Right cardiac atrium (tissue), 5 donors: ENCODE measurements around the gene KCNH5. TPM values are rescaled to one million over a fixed set of nuclear protein-coding genes. Genes with fewer than 3 reads are reported as not detected.
"Not testable (repeated sequence)": the region's sequence is repeated elsewhere in the genome, so short reads cannot be mapped to it uniquely, and the experiment has no call there.

Source experiments
- ATAC-seq, 2 donors: fragments of 200-7000 bp; cut with Tn5 transposase; one replicate each; pipeline versions ENCODE4 v1.8.0 to v1.9.1; 2020; ENCODE audit warnings: moderate library complexity in 2 of 2, mild to moderate bottlenecking in 1 of 2
- DNase-seq, 3 donors: peaks; one replicate each; pipeline ENCODE4 v3.0.0-alpha.2; 2020
- H3K27ac ChIP-seq: one replicate; pipeline ENCODE4 v1.5.1; 2013; ENCODE audit warnings: mild to moderate bottlenecking, low read length, control low read depth, moderate library complexity
- H3K27me3 ChIP-seq: one replicate; pipeline ENCODE4 v1.6.1; 2013; ENCODE audit not compliant: control insufficient read depth, insufficient read depth
- H3K4me1 ChIP-seq: one replicate; pipeline ENCODE4 v1.6.1; 2013; ENCODE audit warnings: low read length; ENCODE audit not compliant: control insufficient read depth, insufficient read depth
- H3K4me3 ChIP-seq: one replicate; pipeline ENCODE4 v1.5.1; 2013; ENCODE audit warnings: low read length, control low read depth
- H3K9me3 ChIP-seq: one replicate; pipeline ENCODE4 v1.6.1; 2013; ENCODE audit warnings: low read length; ENCODE audit not compliant: control insufficient read depth
- WGBS: extraction: QIAGEN DNeasy Blood & Tissue Kit; methylation state at CpG from one replicate; pipeline ENCODE4 v1.1.7; 2013; 5-methylcytosine and 5-hydroxymethylcytosine counted together
- intact Hi-C, 4 donors: fragments of 100-400 bp; cut with DNase I; formaldehyde crosslinking; loops; one replicate each; pipeline versions ENCODE4 v1.11.0 to v1.14.0; 2022 to 2023
- polyA plus RNA-seq: library from polyadenylated mRNA; stranded (reverse); fragments of 200-250 nt; gene quantifications from one replicate; pipeline ENCODE4 v1.2.3, GENCODE V29; 2013
- total RNA-seq, 4 donors: library from RNA; stranded (reverse); fragmentation: NEBNext Ultra II Directional; extraction: Animal tissue kit (Norgen Biotek cat#: 25700); gene quantifications; one replicate each; pipeline ENCODE4 v1.2.1, GENCODE V29; 2021
- donor health status: healthy with polysubstance abuse.
- donor health status: DM: no; HTN: yes; CAD: no.
- donor health status: DM: no; HTN: no; CAD: no.
- donor health status: DM: no; HTN: yes; CAD: no; lungs with severe emphysema.
- donor health status: DM: yes; HTN: yes; CAD: no.

KCNH5 gene
- total and polyA plus RNA-seq, 5 donors: not detected

- WGBS: 53% methylated on average over 1 of the region's 1 CpG
- H3K27me3 ChIP-seq: no peaks in the 10 kb centered on the region
- peaks cover 1% of the 10 kb centered on the region for H3K4me1 ChIP-seq
- ATAC-seq (no peak), DNase-seq (no peak)
- no peaks in the 10 kb centered on the region for H3K9me3 ChIP-seq
- no peak overlapping the region for H3K27ac ChIP-seq
- intact Hi-C loops: no loop called here
- no peak overlapping the region for H3K4me3 ChIP-seq
Measured at GRCh38 chr14:62886461-62886860, 158.8 kb downstream of the KCNH5 start.

GRCh38 chr14:62885451-62885850 lies 159.8 kb downstream of the KCNH5 start:
- intact Hi-C loops: no loop called here
- H3K4me1 ChIP-seq: peaks cover 1% of the 10 kb centered on the region
- H3K4me3 ChIP-seq: no peak overlapping the region
- no peak overlapping the region for H3K27ac ChIP-seq
- DNase-seq (no peak), ATAC-seq (no peak)
- H3K9me3 ChIP-seq: no peaks in the 10 kb centered on the region
- 71% methylated on average over 2 of the region's 2 CpGs for WGBS
- H3K27me3 ChIP-seq: no peaks in the 10 kb centered on the region

GRCh38 chr14:62882967-62883366 lies 162.3 kb downstream of the KCNH5 start:
- DNase-seq (no peak), ATAC-seq (no peak)
- peaks cover 1% of the 10 kb centered on the region for H3K4me1 ChIP-seq
- WGBS: 72% methylated on average over 2 of the region's 2 CpGs
- no peak overlapping the region for H3K27ac ChIP-seq
- intact Hi-C loops: no loop called here
- no peaks in the 10 kb centered on the region for H3K9me3 ChIP-seq
- no peaks in the 10 kb centered on the region for H3K27me3 ChIP-seq
- H3K4me3 ChIP-seq: no peak overlapping the region

GRCh38 chr14:62866376-62866775 lies 178.9 kb downstream of the KCNH5 start:
- Histone ChIP-seq H3K27me3 (no peaks in the 10 kb centered on the region), H3K4me3 (no peak overlapping the region), H3K9me3 (no peaks in the 10 kb centered on the region), H3K4me1 (no peaks in the 10 kb centered on the region), H3K27ac (no peak overlapping the region)
- intact Hi-C loops: no loop called here
- ATAC-seq (no peak), DNase-seq (no peak)
- WGBS: 84% methylated on average over 1 of the region's 1 CpG

- ATAC-seq: no peak
- DNase-seq: no peak
- intact Hi-C loops: no loop called here
- Histone ChIP-seq H3K27ac (no peak overlapping the region), H3K4me3 (no peak overlapping the region), H3K27me3 (no peaks in the 10 kb centered on the region), H3K9me3 (no peaks in the 10 kb centered on the region), H3K4me1 (no peaks in the 10 kb centered on the region)
Measured at GRCh38 chr14:62864588-62864987, 180.7 kb downstream of the KCNH5 start.

GRCh38 chr14:62858011-62858410 lies 187.2 kb downstream of the KCNH5 start:
- H3K4me3 ChIP-seq, H3K27ac ChIP-seq, H3K9me3 ChIP-seq, intact Hi-C loops, ATAC-seq, H3K27me3 ChIP-seq, H3K4me1 ChIP-seq, DNase-seq: not testable (repeated sequence)
- WGBS: 44% methylated on average over 2 of the region's 2 CpGs

GRCh38 chr14:62854951-62855350 lies 190.3 kb downstream of the KCNH5 start:
- Histone ChIP-seq H3K4me3 (no peak overlapping the region), H3K27ac (no peak overlapping the region), H3K27me3 (no peaks in the 10 kb centered on the region), H3K9me3 (no peaks in the 10 kb centered on the region), H3K4me1 (no peaks in the 10 kb centered on the region)
- DNase-seq: no peak
- no peak for ATAC-seq
- 73% methylated on average over 4 of the region's 4 CpGs for WGBS
- intact Hi-C loops: no loop called here

- H3K4me1 ChIP-seq: no peaks in the 10 kb centered on the region
- no peaks in the 10 kb centered on the region for H3K9me3 ChIP-seq
- H3K27ac ChIP-seq: no peak overlapping the region
- DNase-seq: no peak
- no peak for ATAC-seq
- H3K27me3 ChIP-seq: no peaks in the 10 kb centered on the region
- intact Hi-C loops: no loop called here
- H3K4me3 ChIP-seq: no peak overlapping the region
Measured at GRCh38 chr14:62847168-62847567, 198.1 kb downstream of the KCNH5 start.

- H3K27ac ChIP-seq: no peak overlapping the region
- no peak for ATAC-seq
- intact Hi-C loops: no loop called here
Measured at GRCh38 chr14:62844546-62844945, 200.7 kb downstream of the KCNH5 start.

GRCh38 chr14:62824086-62824485 lies 221.2 kb downstream of the KCNH5 start:
- no peak for ATAC-seq
- Histone ChIP-seq H3K27ac (no peak overlapping the region), H3K27me3 (no peaks in the 10 kb centered on the region), H3K4me1 (no peaks in the 10 kb centered on the region), H3K4me3 (no peak overlapping the region), H3K9me3 (no peaks in the 10 kb centered on the region)
- WGBS: 70% methylated on average over 2 of the region's 2 CpGs
- intact Hi-C loops: no loop called here
- no peak for DNase-seq

More at GRCh38 chr14:62844546-62844945, 200.7 kb downstream of the KCNH5 start:
- no peak overlapping the region for H3K4me3 ChIP-seq
- H3K27me3 ChIP-seq: no peaks in the 10 kb centered on the region
- H3K9me3 ChIP-seq: no peaks in the 10 kb centered on the region
- no peaks in the 10 kb centered on the region for H3K4me1 ChIP-seq
- DNase-seq: no peak
- 73% methylated on average over 2 of the region's 2 CpGs for WGBS

GRCh38 chr14:62819931-62820330 lies 225.3 kb downstream of the KCNH5 start:
- DNase-seq (no peak), ATAC-seq (no peak)
- Histone ChIP-seq H3K9me3 (no peaks in the 10 kb centered on the region), H3K4me1 (no peaks in the 10 kb centered on the region), H3K27me3 (no peaks in the 10 kb centered on the region), H3K4me3 (no peak overlapping the region), H3K27ac (no peak overlapping the region)
- intact Hi-C loops: no loop called here
- WGBS: 63% methylated on average over 1 of the region's 1 CpG

- intact Hi-C loops: no loop called here
- ATAC-seq: no peak
Measured at GRCh38 chr14:62807636-62808035, 237.6 kb downstream of the KCNH5 start.

More at GRCh38 chr14:62807636-62808035, 237.6 kb downstream of the KCNH5 start:
- Histone ChIP-seq H3K4me1 (no peaks in the 10 kb centered on the region), H3K27me3 (no peaks in the 10 kb centered on the region), H3K9me3 (no peaks in the 10 kb centered on the region), H3K27ac (no peak overlapping the region), H3K4me3 (no peak overlapping the region)
- 69% methylated on average over 4 of the region's 4 CpGs for WGBS
- DNase-seq: no peak
